Measurements from ENCODE around the gene ATF7IP.

Gene ATF7IP

GRCh38 chr12:14322403-14322802, 43.1 kb upstream of the ATF7IP start:
- no peak overlapping the region for H2BK5ac ChIP-seq (ENCODE audit: low read length)
- H3K27me3 ChIP-seq (ENCODE audit: control insufficient read depth in 3 of 3, insufficient read depth in 3 of 3, low read depth in 1 of 3, low read length in 3 of 3), result no peaks in the 10 kb centered on the region
- no peak overlapping the region for H3K4me3 ChIP-seq (ENCODE audit: low read length in 2 of 2)
- H3K18ac ChIP-seq (ENCODE audit: low read length), result no peak overlapping the region
- H4K91ac ChIP-seq (ENCODE audit: low read depth, low read length, poor library complexity), result no peak overlapping the region
- H2BK120ac ChIP-seq (ENCODE audit: low read depth, low read length), result no peak overlapping the region
- peaks cover 0 to 4% of the 10 kb centered on the region in 2 donors for H3K4me1 ChIP-seq (ENCODE audit: control insufficient read depth in 2 of 2, insufficient read depth in 1 of 2, low read depth in 1 of 2, low read length in 2 of 2)
- no peak for DNase-seq (ENCODE audit: low spot score)
- H3K9me3 ChIP-seq (replicated peaks in 1 of 2; ENCODE audit: control insufficient read depth in 2 of 2, insufficient read depth in 1 of 2, low read depth in 1 of 2, low read length in 2 of 2), result no peaks in the 10 kb centered on the region
- no peaks in the 10 kb centered on the region for H3K79me1 ChIP-seq (ENCODE audit: low read depth, low read length)
- no peak overlapping the region for H3K23ac ChIP-seq (ENCODE audit: low read depth, low read length, poor library complexity)
- H3K4ac ChIP-seq (ENCODE audit: low read length), result no peak overlapping the region
- H2AK5ac ChIP-seq (ENCODE audit: low read depth, low read length), result no peak overlapping the region
- no peak overlapping the region for H2AFZ ChIP-seq (ENCODE audit: low read length)
- H2BK12ac ChIP-seq (ENCODE audit: low read length), result no peak overlapping the region
- no peak overlapping the region for H3K27ac ChIP-seq (replicated peaks; ENCODE audit: low read length)
- H3K9ac ChIP-seq (ENCODE audit: low read depth, low read length, poor library complexity), result no peak overlapping the region
- H2BK15ac ChIP-seq (ENCODE audit: low read length), result no peak overlapping the region
- no peaks in the 10 kb centered on the region for H3K36me3 ChIP-seq (replicated peaks in 1 of 2; ENCODE audit: control insufficient read depth in 2 of 2, insufficient read depth in 2 of 2, low read length in 2 of 2)
- H3K14ac ChIP-seq (ENCODE audit: low read length), result no peak overlapping the region
- H3K4me2 ChIP-seq (ENCODE audit: insufficient read depth, low read length, poor library complexity, severe bottlenecking), result no peak overlapping the region
- no peak overlapping the region for H4K8ac ChIP-seq (ENCODE audit: low read depth, low read length)

GRCh38 chr12:14325716-14326343, 39.7 kb upstream of the ATF7IP start:
- H4K91ac ChIP-seq (ENCODE audit: low read depth, low read length, poor library complexity), result no peak overlapping the region
- H3K23ac ChIP-seq (ENCODE audit: low read depth, low read length, poor library complexity), result no peak overlapping the region

GRCh38 chr12:14326699-14327098, 38.8 kb upstream of the ATF7IP start:
- H2BK15ac ChIP-seq (ENCODE audit: low read length), result no peak overlapping the region
- WGBS, 2 donors (ENCODE audit: extremely low coverage in 2 of 2, insufficient read length in 2 of 2, insufficient replicate concordance in 1 of 2), result no CpG with 5 or more reads among the region's 5 CpGs
- no peak overlapping the region for H3K4me3 ChIP-seq (ENCODE audit: low read length in 2 of 2)
- no peak overlapping the region for H4K8ac ChIP-seq (ENCODE audit: low read depth, low read length)
- H3K14ac ChIP-seq (ENCODE audit: low read length), result no peak overlapping the region
- no peak overlapping the region for H3K27ac ChIP-seq (replicated peaks; ENCODE audit: low read length)
- no peaks in the 10 kb centered on the region for H3K4me1 ChIP-seq (ENCODE audit: control insufficient read depth in 2 of 2, insufficient read depth in 1 of 2, low read depth in 1 of 2, low read length in 2 of 2)
- H3K4me2 ChIP-seq (ENCODE audit: insufficient read depth, low read length, poor library complexity, severe bottlenecking), result no peak overlapping the region
- no peaks in the 10 kb centered on the region for H3K36me3 ChIP-seq (replicated peaks in 1 of 2; ENCODE audit: control insufficient read depth in 2 of 2, insufficient read depth in 2 of 2, low read length in 2 of 2)
- no peak overlapping the region for H2BK120ac ChIP-seq (ENCODE audit: low read depth, low read length)
- H2BK5ac ChIP-seq (ENCODE audit: low read length), result no peak overlapping the region
- no peak overlapping the region for H2AK5ac ChIP-seq (ENCODE audit: low read depth, low read length)
- no peak overlapping the region for H4K91ac ChIP-seq (ENCODE audit: low read depth, low read length, poor library complexity)
- H3K23ac ChIP-seq (ENCODE audit: low read depth, low read length, poor library complexity), result no peak overlapping the region
- H3K9ac ChIP-seq (ENCODE audit: low read depth, low read length, poor library complexity), result no peak overlapping the region
- H2BK12ac ChIP-seq (ENCODE audit: low read length), result no peak overlapping the region
- no peaks in the 10 kb centered on the region for H3K79me1 ChIP-seq (ENCODE audit: low read depth, low read length)
- H2AFZ ChIP-seq (ENCODE audit: low read length), result no peak overlapping the region
- DNase-seq (ENCODE audit: low spot score), result no peak
- H3K27me3 ChIP-seq (ENCODE audit: control insufficient read depth in 3 of 3, insufficient read depth in 3 of 3, low read depth in 1 of 3, low read length in 3 of 3), result no peaks in the 10 kb centered on the region
- no peak overlapping the region for H3K4ac ChIP-seq (ENCODE audit: low read length)
- peaks cover 0 to under 1% of the 10 kb centered on the region in 2 donors for H3K9me3 ChIP-seq (replicated peaks in 1 of 2; ENCODE audit: control insufficient read depth in 2 of 2, insufficient read depth in 1 of 2, low read depth in 1 of 2, low read length in 2 of 2)
- no peak overlapping the region for H3K18ac ChIP-seq (ENCODE audit: low read length)

More at GRCh38 chr12:14325716-14326343, 39.7 kb upstream of the ATF7IP start:
- H3K4me2 ChIP-seq (ENCODE audit: insufficient read depth, low read length, poor library complexity, severe bottlenecking), result no peak overlapping the region
- no peak overlapping the region for H3K4ac ChIP-seq (ENCODE audit: low read length)
- peaks cover 0 to 4% of the 10 kb centered on the region in 2 donors for H3K4me1 ChIP-seq (ENCODE audit: control insufficient read depth in 2 of 2, insufficient read depth in 1 of 2, low read depth in 1 of 2, low read length in 2 of 2)
- no peaks in the 10 kb centered on the region for H3K79me1 ChIP-seq (ENCODE audit: low read depth, low read length)
- no peak overlapping the region for H2BK12ac ChIP-seq (ENCODE audit: low read length)
- H3K9me3 ChIP-seq (replicated peaks in 1 of 2; ENCODE audit: control insufficient read depth in 2 of 2, insufficient read depth in 1 of 2, low read depth in 1 of 2, low read length in 2 of 2), result no peaks in the 10 kb centered on the region
- no peak overlapping the region for H2AK5ac ChIP-seq (ENCODE audit: low read depth, low read length)
- no peaks in the 10 kb centered on the region for H3K27me3 ChIP-seq (ENCODE audit: control insufficient read depth in 3 of 3, insufficient read depth in 3 of 3, low read depth in 1 of 3, low read length in 3 of 3)
- H3K14ac ChIP-seq (ENCODE audit: low read length), result no peak overlapping the region
- no peak overlapping the region for H2BK15ac ChIP-seq (ENCODE audit: low read length)
- no CpG with 5 or more reads among the region's 11 CpGs for WGBS, 2 donors (ENCODE audit: extremely low coverage in 2 of 2, insufficient read length in 2 of 2, insufficient replicate concordance in 1 of 2)
- H4K8ac ChIP-seq (ENCODE audit: low read depth, low read length), result no peak overlapping the region
- H3K27ac ChIP-seq (replicated peaks; ENCODE audit: low read length), result no peak overlapping the region
- no peak overlapping the region for H3K4me3 ChIP-seq (ENCODE audit: low read length in 2 of 2)
- no peak overlapping the region for H2AFZ ChIP-seq (ENCODE audit: low read length)
- H3K18ac ChIP-seq (ENCODE audit: low read length), result no peak overlapping the region
- H2BK5ac ChIP-seq (ENCODE audit: low read length), result no peak overlapping the region
- no peak overlapping the region for H3K9ac ChIP-seq (ENCODE audit: low read depth, low read length, poor library complexity)
- no peak overlapping the region for H2BK120ac ChIP-seq (ENCODE audit: low read depth, low read length)
- DNase-seq (ENCODE audit: low spot score), result no peak
- H3K36me3 ChIP-seq (replicated peaks in 1 of 2; ENCODE audit: control insufficient read depth in 2 of 2, insufficient read depth in 2 of 2, low read length in 2 of 2), result no peaks in the 10 kb centered on the region

GRCh38 chr12:14327711-14328110, 37.8 kb upstream of the ATF7IP start:
- H3K27me3 ChIP-seq (ENCODE audit: control insufficient read depth in 3 of 3, insufficient read depth in 3 of 3, low read depth in 1 of 3, low read length in 3 of 3), result no peaks in the 10 kb centered on the region
- peaks cover 3 to 4% of the 10 kb centered on the region in 2 donors for H3K9me3 ChIP-seq (replicated peaks in 1 of 2; ENCODE audit: control insufficient read depth in 2 of 2, insufficient read depth in 1 of 2, low read depth in 1 of 2, low read length in 2 of 2)
- H3K4ac ChIP-seq (ENCODE audit: low read length), result no peak overlapping the region
- H3K4me3 ChIP-seq (ENCODE audit: low read length in 2 of 2), result no peak overlapping the region
- H3K14ac ChIP-seq (ENCODE audit: low read length), result no peak overlapping the region
- no peak overlapping the region for H3K18ac ChIP-seq (ENCODE audit: low read length)
- no peak overlapping the region for H2BK120ac ChIP-seq (ENCODE audit: low read depth, low read length)
- no CpG with 5 or more reads among the region's 1 CpG for WGBS, 2 donors (ENCODE audit: extremely low coverage in 2 of 2, insufficient read length in 2 of 2, insufficient replicate concordance in 1 of 2)
- H3K27ac ChIP-seq (replicated peaks; ENCODE audit: low read length), result no peak overlapping the region
- no peak overlapping the region for H3K4me2 ChIP-seq (ENCODE audit: insufficient read depth, low read length, poor library complexity, severe bottlenecking)
- no peak overlapping the region for H2BK5ac ChIP-seq (ENCODE audit: low read length)
- H2AFZ ChIP-seq (ENCODE audit: low read length), result no peak overlapping the region
- no peak overlapping the region for H4K8ac ChIP-seq (ENCODE audit: low read depth, low read length)
- DNase-seq (ENCODE audit: low spot score), result no peak
- H3K9ac ChIP-seq (ENCODE audit: low read depth, low read length, poor library complexity), result no peak overlapping the region
- H3K23ac ChIP-seq (ENCODE audit: low read depth, low read length, poor library complexity), result no peak overlapping the region
- H4K91ac ChIP-seq (ENCODE audit: low read depth, low read length, poor library complexity), result no peak overlapping the region
- H3K79me1 ChIP-seq (ENCODE audit: low read depth, low read length), result no peaks in the 10 kb centered on the region
- no peak overlapping the region for H2BK15ac ChIP-seq (ENCODE audit: low read length)
- no peaks in the 10 kb centered on the region for H3K36me3 ChIP-seq (replicated peaks in 1 of 2; ENCODE audit: control insufficient read depth in 2 of 2, insufficient read depth in 2 of 2, low read length in 2 of 2)
- no peak overlapping the region for H2AK5ac ChIP-seq (ENCODE audit: low read depth, low read length)
- H3K4me1 ChIP-seq (ENCODE audit: control insufficient read depth in 2 of 2, insufficient read depth in 1 of 2, low read depth in 1 of 2, low read length in 2 of 2), result no peaks in the 10 kb centered on the region
- H2BK12ac ChIP-seq (ENCODE audit: low read length), result no peak overlapping the region
